ENCODE data around the gene OR8B3.

DNA sequence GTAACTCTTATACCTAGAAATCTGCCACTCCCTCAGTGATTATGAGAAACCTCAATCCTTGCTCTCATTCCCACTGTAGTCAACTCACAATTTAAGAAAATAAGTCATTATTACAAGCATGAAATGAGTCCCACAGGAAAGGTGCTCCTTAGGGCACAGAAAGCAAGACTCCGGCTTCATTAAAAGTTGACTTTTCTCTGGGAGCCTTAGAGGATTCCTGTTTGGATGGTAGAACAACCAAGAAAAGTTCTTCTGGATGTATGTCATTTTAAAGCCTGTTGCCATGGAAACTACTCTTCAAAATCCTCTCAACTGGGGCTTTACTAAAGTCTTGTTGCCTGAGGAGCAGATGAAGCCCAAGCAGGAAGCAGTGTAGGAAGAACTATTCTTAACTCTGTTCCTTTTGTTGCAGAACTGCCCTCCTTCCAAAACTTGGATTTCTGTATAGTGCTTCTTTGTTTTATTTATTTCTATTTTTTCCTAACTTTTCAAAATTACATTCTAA, 46.9 kb upstream of the OR8B3 start, which contains the start of gene OR8B8:
- TF ChIP-seq, protein P1, sequence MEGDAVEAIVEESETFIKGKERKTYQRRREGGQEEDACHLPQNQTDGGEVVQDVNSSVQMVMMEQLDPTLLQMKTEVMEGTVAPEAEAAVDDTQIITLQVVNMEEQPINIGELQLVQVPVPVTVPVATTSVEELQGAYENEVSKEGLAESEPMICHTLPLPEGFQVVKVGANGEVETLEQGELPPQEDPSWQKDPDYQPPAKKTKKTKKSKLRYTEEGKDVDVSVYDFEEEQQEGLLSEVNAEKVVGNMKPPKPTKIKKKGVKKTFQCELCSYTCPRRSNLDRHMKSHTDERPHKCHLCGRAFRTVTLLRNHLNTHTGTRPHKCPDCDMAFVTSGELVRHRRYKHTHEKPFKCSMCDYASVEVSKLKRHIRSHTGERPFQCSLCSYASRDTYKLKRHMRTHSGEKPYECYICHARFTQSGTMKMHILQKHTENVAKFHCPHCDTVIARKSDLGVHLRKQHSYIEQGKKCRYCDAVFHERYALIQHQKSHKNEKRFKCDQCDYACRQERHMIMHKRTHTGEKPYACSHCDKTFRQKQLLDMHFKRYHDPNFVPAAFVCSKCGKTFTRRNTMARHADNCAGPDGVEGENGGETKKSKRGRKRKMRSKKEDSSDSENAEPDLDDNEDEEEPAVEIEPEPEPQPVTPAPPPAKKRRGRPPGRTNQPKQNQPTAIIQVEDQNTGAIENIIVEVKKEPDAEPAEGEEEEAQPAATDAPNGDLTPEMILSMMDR (IDR thresholded peaks at IDR 0.05; ENCODE audit: low read length), result no peak
- no peak for TF ChIP-seq EZH2 (optimal IDR thresholded peaks at IDR 0.05; ENCODE audit: low read depth, low read length)
